ENCODE data around the gene TBC1D4. TPM values are rescaled to one million over a fixed set of nuclear protein-coding genes. Genes with fewer than 3 reads are reported as not detected.
A peak's percentile ranks its signal among the peaks of the same experiment; 100 is the strongest.

The TBC1D4 gene
- total RNA-seq, 2 donors from 2014 or later = 27.6 to 56.1 TPM

DNA sequence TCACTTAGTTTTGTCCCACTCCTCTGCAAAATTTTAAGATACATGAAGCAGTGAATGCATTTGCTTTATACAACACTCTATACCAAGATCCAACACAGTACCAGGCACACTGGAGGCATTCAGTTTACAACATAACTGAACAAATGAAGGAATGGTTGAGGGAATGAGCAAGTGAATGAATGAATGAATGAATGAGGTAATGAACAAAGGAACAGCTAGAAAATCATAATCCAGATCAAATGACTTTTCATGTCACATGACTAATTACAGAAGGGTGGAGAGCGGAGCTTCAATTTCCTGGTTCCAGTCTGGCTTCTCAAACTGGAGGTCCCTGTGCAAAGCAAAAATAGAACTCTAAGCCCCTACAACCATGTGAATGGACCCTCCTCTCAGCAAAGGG, 16.7 kb downstream of the TBC1D4 start:
- no peaks in the 10 kb centered on the region for H3K36me3 ChIP-seq
- intact Hi-C loops (cut with DNase I) = no loop called here
- H3K4me1 ChIP-seq (replicated peaks) = peaks cover 3% of the 10 kb centered on the region
- 96% methylated on average over 1 of the region's 1 CpG for WGBS
- H3K27ac ChIP-seq = peak overlapping the region in 1 of 2 donors; percentile 71
- no peak overlapping the region for H3K4me3 ChIP-seq
- H3K27me3 ChIP-seq (replicated peaks; ENCODE audit: insufficient read depth) = no peaks in the 10 kb centered on the region
- no peaks in the 10 kb centered on the region for H3K9me3 ChIP-seq
- no peak for DNase-seq (ENCODE audit: low spot score)
- TF ChIP-seq POLR2AphosphoS5 (IDR thresholded peaks at IDR 0.05) (no peak), POLR2A (IDR thresholded peaks at IDR 0.05) (no peak)
- TF ChIP-seq, protein P1, sequence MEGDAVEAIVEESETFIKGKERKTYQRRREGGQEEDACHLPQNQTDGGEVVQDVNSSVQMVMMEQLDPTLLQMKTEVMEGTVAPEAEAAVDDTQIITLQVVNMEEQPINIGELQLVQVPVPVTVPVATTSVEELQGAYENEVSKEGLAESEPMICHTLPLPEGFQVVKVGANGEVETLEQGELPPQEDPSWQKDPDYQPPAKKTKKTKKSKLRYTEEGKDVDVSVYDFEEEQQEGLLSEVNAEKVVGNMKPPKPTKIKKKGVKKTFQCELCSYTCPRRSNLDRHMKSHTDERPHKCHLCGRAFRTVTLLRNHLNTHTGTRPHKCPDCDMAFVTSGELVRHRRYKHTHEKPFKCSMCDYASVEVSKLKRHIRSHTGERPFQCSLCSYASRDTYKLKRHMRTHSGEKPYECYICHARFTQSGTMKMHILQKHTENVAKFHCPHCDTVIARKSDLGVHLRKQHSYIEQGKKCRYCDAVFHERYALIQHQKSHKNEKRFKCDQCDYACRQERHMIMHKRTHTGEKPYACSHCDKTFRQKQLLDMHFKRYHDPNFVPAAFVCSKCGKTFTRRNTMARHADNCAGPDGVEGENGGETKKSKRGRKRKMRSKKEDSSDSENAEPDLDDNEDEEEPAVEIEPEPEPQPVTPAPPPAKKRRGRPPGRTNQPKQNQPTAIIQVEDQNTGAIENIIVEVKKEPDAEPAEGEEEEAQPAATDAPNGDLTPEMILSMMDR (IDR thresholded peaks at IDR 0.05) = no peak

GRCh38 chr13:75461314-75461713, 20.7 kb downstream of the TBC1D4 start:
- H3K9me3 ChIP-seq = no peaks in the 10 kb centered on the region
- H3K36me3 ChIP-seq = no peaks in the 10 kb centered on the region
- no peak for DNase-seq (ENCODE audit: low spot score)
- no peaks in the 10 kb centered on the region for H3K27me3 ChIP-seq (replicated peaks; ENCODE audit: insufficient read depth)
- intact Hi-C loops (cut with DNase I) = no loop called here
- no peak for TF ChIP-seq POLR2AphosphoS5 (IDR thresholded peaks at IDR 0.05)
- peaks cover 7% of the 10 kb centered on the region for H3K4me1 ChIP-seq (replicated peaks)
- H3K4me3 ChIP-seq = no peak overlapping the region
- H3K27ac ChIP-seq = no peak overlapping the region

- Histone ChIP-seq H3K4me3 (no peak overlapping the region), H3K27me3 (replicated peaks; ENCODE audit: insufficient read depth) (no peaks in the 10 kb centered on the region), H3K4me1 (replicated peaks) (peaks cover 4% of the 10 kb centered on the region), H3K27ac (no peak overlapping the region), H3K36me3 (no peaks in the 10 kb centered on the region), H3K9me3 (no peaks in the 10 kb centered on the region)
- intact Hi-C loops (cut with DNase I) = no loop called here
- DNase-seq (ENCODE audit: low spot score) = no peak
- no peak for TF ChIP-seq POLR2A (IDR thresholded peaks at IDR 0.05)
- TF ChIP-seq, protein P1 (IDR thresholded peaks at IDR 0.05) = no peak
- no peak for TF ChIP-seq POLR2AphosphoS5 (IDR thresholded peaks at IDR 0.05)
- WGBS = 76% methylated on average over 5 of the region's 5 CpGs
These were observed 21.3 kb downstream of the TBC1D4 start for GRCh38 chr13:75460644-75461043.

DNA sequence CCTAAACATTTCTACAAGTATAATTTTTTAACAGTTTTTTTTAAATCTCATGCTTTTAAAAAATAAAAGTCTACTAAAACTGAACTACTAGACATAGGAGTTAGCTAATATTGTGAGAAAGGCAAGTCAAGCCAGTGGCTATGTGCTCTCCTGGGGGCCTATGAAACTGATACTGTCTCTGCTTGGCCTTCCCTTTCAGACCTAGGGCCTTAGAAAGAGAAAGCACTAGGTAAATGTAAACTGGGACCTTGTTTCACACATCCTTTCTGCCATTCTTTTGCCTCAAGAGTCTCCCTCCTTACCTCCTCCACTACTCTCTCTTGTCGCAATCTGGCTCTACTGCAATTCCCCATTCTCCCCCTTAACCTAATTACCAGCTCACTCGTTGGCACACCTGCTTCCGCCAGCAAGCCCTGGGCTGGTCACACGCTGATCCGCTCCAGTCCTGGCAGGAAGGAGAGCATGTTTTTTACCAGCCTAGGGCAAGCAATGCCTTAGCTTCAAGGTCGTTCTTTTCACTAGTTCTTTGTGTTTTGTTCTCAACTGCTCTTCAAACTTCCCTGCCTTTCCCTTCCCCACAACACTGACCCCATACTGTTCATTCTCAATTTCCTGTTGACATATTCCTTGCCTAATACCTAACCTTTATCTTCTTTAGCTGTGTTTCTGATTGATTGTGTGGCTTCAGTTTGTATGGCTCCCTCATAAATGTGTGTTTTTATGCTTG, 23.1 kb downstream of the TBC1D4 start:
- Histone ChIP-seq H3K4me3 (no peak overlapping the region), H3K9me3 (no peaks in the 10 kb centered on the region), H3K36me3 (no peaks in the 10 kb centered on the region), H3K27me3 (replicated peaks; ENCODE audit: insufficient read depth) (no peaks in the 10 kb centered on the region), H3K4me1 (replicated peaks) (peaks cover 4% of the 10 kb centered on the region), H3K27ac (peak overlapping the region; percentile 75 to 77)
- intact Hi-C loops (cut with DNase I) = no loop called here
- WGBS = 47% methylated on average over 6 of the region's 6 CpGs
- TF ChIP-seq POLR2AphosphoS5 (IDR thresholded peaks at IDR 0.05) = peak; percentile 80
- no peak for TF ChIP-seq POLR2A (IDR thresholded peaks at IDR 0.05)
- TF ChIP-seq, protein P1 (IDR thresholded peaks at IDR 0.05) = no peak
- DNase-seq (ENCODE audit: low spot score) = peak; percentile 77

GRCh38 chr13:75455962-75456361, 26.0 kb downstream of the TBC1D4 start:
- Histone ChIP-seq H3K27me3 (replicated peaks; ENCODE audit: insufficient read depth) (no peaks in the 10 kb centered on the region), H3K4me1 (replicated peaks) (peaks cover 4% of the 10 kb centered on the region), H3K4me3 (no peak overlapping the region), H3K36me3 (no peaks in the 10 kb centered on the region), H3K27ac (peak overlapping the region in 1 of 2 donors; percentile 64), H3K9me3 (no peaks in the 10 kb centered on the region)
- DNase-seq (ENCODE audit: low spot score) = peak; percentile 28
- peak; percentile 72 for TF ChIP-seq POLR2AphosphoS5 (IDR thresholded peaks at IDR 0.05)
- no peak for TF ChIP-seq POLR2A (IDR thresholded peaks at IDR 0.05)
- intact Hi-C loops (cut with DNase I) = no loop called here

DNA sequence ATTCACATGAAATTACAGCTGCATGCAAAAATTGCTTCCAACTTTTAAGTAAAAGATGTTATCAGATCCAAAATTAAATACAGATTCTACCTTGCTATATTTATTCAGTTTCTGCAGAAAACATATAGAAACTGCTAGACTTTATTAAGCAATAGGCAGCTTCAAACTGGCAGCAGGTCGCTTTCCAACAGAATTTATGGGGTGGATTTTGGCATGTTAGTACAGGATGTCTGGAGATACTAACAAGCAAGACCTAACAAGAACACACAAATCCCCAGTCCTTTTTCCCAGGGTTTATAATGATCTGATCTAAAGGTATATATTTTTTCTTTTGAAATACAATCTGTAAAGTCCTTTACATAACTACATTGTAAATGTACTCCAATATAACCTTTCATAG, 27.5 kb downstream of the TBC1D4 start:
- DNase-seq (ENCODE audit: low spot score) = peak; percentile 77

More for the DNA sequence above, 27.5 kb downstream of the TBC1D4 start:
- WGBS = 26% methylated on average over 1 of the region's 1 CpG
- TF ChIP-seq POLR2AphosphoS5 (IDR thresholded peaks at IDR 0.05) = peak; percentile 79
- TF ChIP-seq POLR2A (IDR thresholded peaks at IDR 0.05) = no peak
- Histone ChIP-seq H3K27ac (peak overlapping the region; percentile 64 to 73), H3K4me1 (replicated peaks) (peaks cover 4% of the 10 kb centered on the region), H3K27me3 (replicated peaks; ENCODE audit: insufficient read depth) (no peaks in the 10 kb centered on the region), H3K4me3 (no peak overlapping the region), H3K9me3 (no peaks in the 10 kb centered on the region), H3K36me3 (no peaks in the 10 kb centered on the region)
- intact Hi-C loops (cut with DNase I) = no loop called here

Data from prostate gland (tissue), 2 donors.